BE2C (cell line): ENCODE results near the gene SEMA3G.

Experiments used
- DNase-seq: peaks from one replicate; pipeline ENCODE4 v3.0.0-alpha.2; 2020
- H3K27me3 ChIP-seq: fragments of 250-450 bp; sonication (Bioruptor Pico); 2 replicates; pipeline ENCODE4 v1.5.1; 2020; ENCODE audit warnings: mild to moderate bottlenecking
- H3K36me3 ChIP-seq: fragments of 250-450 bp; sonication (Bioruptor Pico); 2 replicates; pipeline ENCODE4 v1.5.1; 2020; ENCODE audit warnings: mild to moderate bottlenecking
- H3K4me1 ChIP-seq: fragments of 250-450 bp; sonication (Bioruptor Pico); 2 replicates; pipeline ENCODE4 v1.5.1; 2020
- H3K4me3 ChIP-seq: 2 replicates; pipeline ENCODE4 v1.5.1; 2011; ENCODE audit warnings: low read depth, low read length
- H3K9me3 ChIP-seq: fragments of 250-450 bp; sonication (Bioruptor Pico); 2 replicates; pipeline ENCODE4 v1.5.1; 2020
- TF ChIP-seq, protein P1 (sequence below): IDR thresholded peaks from 2 replicates; pipeline ENCODE4 v1.5.1; 2012; ENCODE audit warnings: mild to moderate bottlenecking, low read depth, low read length

The SEMA3G gene

DNA sequence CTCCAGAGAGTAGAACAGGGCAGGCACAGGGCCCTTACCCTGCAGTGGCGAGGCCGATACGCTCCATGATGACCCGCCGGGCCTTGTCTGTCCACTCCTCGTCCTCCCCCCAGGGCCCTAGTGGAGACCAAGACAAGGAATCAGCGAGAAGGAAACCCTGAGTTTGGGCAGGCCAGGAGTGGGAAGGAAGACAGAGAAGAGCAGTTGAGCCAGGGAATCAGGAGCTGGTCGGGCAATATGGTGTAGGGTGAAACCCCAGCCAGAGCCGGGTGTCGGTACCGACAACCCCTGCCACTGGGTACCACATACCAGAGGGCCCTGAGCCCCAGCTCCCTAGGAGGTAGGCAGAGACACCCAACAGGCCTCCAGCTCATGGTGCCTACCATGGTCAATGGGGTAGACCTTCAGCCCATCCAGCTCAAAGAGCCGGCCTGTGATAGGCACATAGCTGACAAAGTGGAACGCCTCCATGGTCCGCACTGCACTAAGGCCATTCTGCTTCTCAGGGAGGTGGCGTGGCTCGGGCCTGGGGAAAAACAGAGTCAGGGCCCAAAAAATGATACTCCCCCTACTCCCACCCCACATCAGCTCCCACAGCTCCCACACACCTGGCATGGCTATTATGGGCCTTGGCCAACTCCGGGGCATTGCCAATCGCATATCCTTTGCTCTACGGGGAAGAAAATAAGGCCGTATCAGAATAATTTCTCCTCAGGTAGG lies 38.0 kb downstream of the SEMA3G start:
- no peak for DNase-seq
- Histone ChIP-seq H3K9me3 (no peaks in the 10 kb centered on the region), H3K4me1 (peaks cover 4% of the 10 kb centered on the region; the same call in 1 of the 2 replicates), H3K4me3 (no peak overlapping the region), H3K27me3 (no peaks in the 10 kb centered on the region), H3K36me3 (peaks cover 4% of the 10 kb centered on the region)
- TF ChIP-seq, protein P1, sequence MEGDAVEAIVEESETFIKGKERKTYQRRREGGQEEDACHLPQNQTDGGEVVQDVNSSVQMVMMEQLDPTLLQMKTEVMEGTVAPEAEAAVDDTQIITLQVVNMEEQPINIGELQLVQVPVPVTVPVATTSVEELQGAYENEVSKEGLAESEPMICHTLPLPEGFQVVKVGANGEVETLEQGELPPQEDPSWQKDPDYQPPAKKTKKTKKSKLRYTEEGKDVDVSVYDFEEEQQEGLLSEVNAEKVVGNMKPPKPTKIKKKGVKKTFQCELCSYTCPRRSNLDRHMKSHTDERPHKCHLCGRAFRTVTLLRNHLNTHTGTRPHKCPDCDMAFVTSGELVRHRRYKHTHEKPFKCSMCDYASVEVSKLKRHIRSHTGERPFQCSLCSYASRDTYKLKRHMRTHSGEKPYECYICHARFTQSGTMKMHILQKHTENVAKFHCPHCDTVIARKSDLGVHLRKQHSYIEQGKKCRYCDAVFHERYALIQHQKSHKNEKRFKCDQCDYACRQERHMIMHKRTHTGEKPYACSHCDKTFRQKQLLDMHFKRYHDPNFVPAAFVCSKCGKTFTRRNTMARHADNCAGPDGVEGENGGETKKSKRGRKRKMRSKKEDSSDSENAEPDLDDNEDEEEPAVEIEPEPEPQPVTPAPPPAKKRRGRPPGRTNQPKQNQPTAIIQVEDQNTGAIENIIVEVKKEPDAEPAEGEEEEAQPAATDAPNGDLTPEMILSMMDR = no peak

- Histone ChIP-seq H3K36me3 (peaks cover 4% of the 10 kb centered on the region), H3K9me3 (no peaks in the 10 kb centered on the region), H3K27me3 (no peaks in the 10 kb centered on the region), H3K4me1 (no peaks in the 10 kb centered on the region), H3K4me3 (no peak overlapping the region)
- no peak for DNase-seq
- TF ChIP-seq, protein P1 = no peak
These were observed 38.7 kb downstream of the SEMA3G start for GRCh38 chr3:52406231-52406661.

DNA sequence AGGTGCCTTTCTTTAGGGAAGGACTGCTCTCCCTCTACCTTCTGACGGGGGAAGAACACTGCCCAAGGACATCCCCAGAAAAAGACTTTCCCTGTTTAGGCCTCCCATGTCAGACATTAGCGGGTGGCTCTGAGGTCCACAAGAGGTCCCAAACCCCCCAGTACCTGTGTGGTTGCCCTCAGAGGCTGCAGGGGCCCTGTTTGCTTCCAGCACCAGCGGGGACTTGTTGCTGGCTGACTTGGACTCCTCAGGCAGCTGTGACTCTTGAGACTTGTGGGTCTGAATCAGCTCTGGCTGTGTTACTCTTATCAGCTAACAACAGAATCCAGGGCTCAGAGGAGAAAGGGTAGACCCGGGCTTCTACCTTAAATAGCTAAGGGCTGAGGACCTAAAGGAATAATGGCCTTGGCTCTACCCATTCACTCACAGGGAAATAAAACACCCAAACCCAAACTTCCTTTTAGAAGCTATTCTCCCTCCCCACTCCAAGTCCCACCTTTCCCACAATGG lies 39.2 kb downstream of the SEMA3G start:
- TF ChIP-seq, protein P1 = no peak
- Histone ChIP-seq H3K4me3 (no peak overlapping the region), H3K4me1 (no peaks in the 10 kb centered on the region), H3K36me3 (peaks cover 4% of the 10 kb centered on the region), H3K27me3 (no peaks in the 10 kb centered on the region), H3K9me3 (no peaks in the 10 kb centered on the region)
- no peak for DNase-seq

GRCh38 chr3:52405066-52405465 lies 39.8 kb downstream of the SEMA3G start:
- H3K27me3 ChIP-seq = no peaks in the 10 kb centered on the region
- TF ChIP-seq, protein P1 = no peak
- H3K9me3 ChIP-seq = no peaks in the 10 kb centered on the region
- H3K4me3 ChIP-seq = no peak overlapping the region
- DNase-seq = no peak
- H3K4me1 ChIP-seq = no peaks in the 10 kb centered on the region
- peaks cover 4% of the 10 kb centered on the region for H3K36me3 ChIP-seq

DNA sequence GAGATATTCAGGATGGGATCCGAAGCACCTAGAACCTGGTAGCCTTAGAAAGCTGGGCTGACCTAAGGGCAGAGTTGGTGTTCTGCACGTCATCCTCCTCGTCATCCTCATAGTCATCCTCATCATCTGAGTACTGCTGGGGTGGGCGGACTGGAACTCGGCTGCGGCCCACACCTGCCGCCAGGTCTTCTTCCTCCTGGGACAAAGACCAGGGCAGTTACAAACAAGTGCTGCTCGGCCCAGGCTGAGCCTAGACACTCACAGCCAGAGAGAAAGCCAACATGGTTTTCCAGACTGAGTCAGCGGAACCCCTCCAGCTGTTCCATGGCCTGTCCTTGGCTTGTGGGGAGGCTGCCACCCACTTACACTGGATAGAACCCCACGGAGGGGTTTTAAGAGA lies 40.5 kb downstream of the SEMA3G start:
- no peaks in the 10 kb centered on the region for H3K4me1 ChIP-seq
- DNase-seq = no peak
- H3K36me3 ChIP-seq = peaks cover 4% of the 10 kb centered on the region
- no peaks in the 10 kb centered on the region for H3K9me3 ChIP-seq
- no peak overlapping the region for H3K4me3 ChIP-seq
- H3K27me3 ChIP-seq = no peaks in the 10 kb centered on the region
- TF ChIP-seq, protein P1 = no peak

GRCh38 chr3:52403955-52404354 lies 40.9 kb downstream of the SEMA3G start:
- Histone ChIP-seq H3K4me1 (no peaks in the 10 kb centered on the region), H3K27me3 (no peaks in the 10 kb centered on the region), H3K9me3 (no peaks in the 10 kb centered on the region), H3K36me3 (peaks cover 4% of the 10 kb centered on the region), H3K4me3 (no peak overlapping the region)
- TF ChIP-seq, protein P1 = no peak
- DNase-seq = no peak
